Measurements from ENCODE around the gene CNIH1.
"Not testable (repeated sequence)": the region's sequence is repeated elsewhere in the genome, so short reads cannot be mapped to it uniquely, and the experiment has no call there.

The CNIH1 gene

GRCh38 chr14:54444681-54445080 is 3.5 kb upstream of the CNIH1 start:
- Histone ChIP-seq H4K8ac (ENCODE audit: low read depth, low read length) (no peak overlapping the region), H3K27ac (ENCODE audit: low read depth, low read length) (no peak overlapping the region), H2BK120ac (ENCODE audit: low read depth, low read length) (no peak overlapping the region), H3K23ac (ENCODE audit: low read length) (no peak overlapping the region), H2BK15ac (replicated peaks; ENCODE audit: low read depth) (no peak overlapping the region), H4K5ac (ENCODE audit: low read length) (no peak overlapping the region), H3K4ac (ENCODE audit: low read depth, low read length) (no peak overlapping the region), H2AK5ac (ENCODE audit: low read length) (no peak overlapping the region), H3K4me2 (ENCODE audit: low read length) (no peak overlapping the region), H3K18ac (ENCODE audit: low read length) (no peak overlapping the region), H3K9ac (ENCODE audit: low read length) (no peak overlapping the region), H3K4me1 (ENCODE audit: control insufficient read depth, low read depth, low read length) (no peaks in the 10 kb centered on the region), H3K56ac (ENCODE audit: low read length) (no peak overlapping the region), H3K4me3 (ENCODE audit: low read length) (no peak overlapping the region), H3K36me3 (ENCODE audit: control insufficient read depth, insufficient read depth, low read length) (no peaks in the 10 kb centered on the region), H3K27me3 (ENCODE audit: insufficient read depth, low read length, poor library complexity) (no peaks in the 10 kb centered on the region), H3K79me1 (ENCODE audit: low read length) (peaks cover 1% of the 10 kb centered on the region), H2BK5ac (ENCODE audit: low read length) (no peak overlapping the region), H3K79me2 (ENCODE audit: control insufficient read depth, insufficient read depth, low read length) (peaks cover 11% of the 10 kb centered on the region)
- no peak for DNase-seq
- no CpG with 5 or more reads among the region's 7 CpGs for WGBS (ENCODE audit: extremely low coverage, insufficient coverage, low lambda C conversion rate)

- DNase-seq = no peak
- no peak overlapping the region for H3K18ac ChIP-seq (ENCODE audit: low read length)
Observed at GRCh38 chr14:54443981-54444380, 2.8 kb upstream of the CNIH1 start.

DNA sequence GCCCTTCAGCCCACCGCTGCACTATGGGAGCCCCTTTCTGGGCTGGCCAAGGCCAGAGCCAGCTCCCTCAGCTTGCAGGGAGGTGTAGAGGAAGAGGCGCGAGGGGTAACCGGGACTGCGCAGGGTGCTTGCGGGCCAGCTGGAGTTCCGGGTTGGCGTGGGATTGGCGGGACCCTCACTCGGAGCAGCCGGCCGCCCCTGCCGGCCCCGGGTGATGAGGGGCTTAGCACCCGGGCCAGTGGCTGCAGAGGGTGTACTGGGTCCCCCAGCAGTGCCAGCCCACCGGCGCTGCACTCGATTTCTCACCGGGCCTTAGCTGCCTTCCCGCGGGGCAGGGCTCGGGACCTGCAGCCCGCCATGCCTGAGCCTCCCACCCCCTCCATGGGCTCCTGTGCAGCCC is 1.8 kb upstream of the CNIH1 start:
- not testable (repeated sequence) for DNase-seq; H3K36me3 ChIP-seq (ENCODE audit: control insufficient read depth, insufficient read depth, low read length); H3K4me1 ChIP-seq (ENCODE audit: control insufficient read depth, low read depth, low read length); H3K23ac ChIP-seq (ENCODE audit: low read length); H3K27me3 ChIP-seq (ENCODE audit: insufficient read depth, low read length, poor library complexity); H3K9ac ChIP-seq (ENCODE audit: low read length); H3K27ac ChIP-seq (ENCODE audit: low read depth, low read length); H3K4me3 ChIP-seq (ENCODE audit: low read length); H4K5ac ChIP-seq (ENCODE audit: low read length); H3K79me1 ChIP-seq (ENCODE audit: low read length); H2BK5ac ChIP-seq (ENCODE audit: low read length); H2BK15ac ChIP-seq (replicated peaks; ENCODE audit: low read depth); H2AK5ac ChIP-seq (ENCODE audit: low read length); H3K56ac ChIP-seq (ENCODE audit: low read length); H3K18ac ChIP-seq (ENCODE audit: low read length); H4K8ac ChIP-seq (ENCODE audit: low read depth, low read length); H2BK120ac ChIP-seq (ENCODE audit: low read depth, low read length); H3K4ac ChIP-seq (ENCODE audit: low read depth, low read length); H3K4me2 ChIP-seq (ENCODE audit: low read length)
- peaks cover 24% of the 10 kb centered on the region for H3K79me2 ChIP-seq (ENCODE audit: control insufficient read depth, insufficient read depth, low read length)
- WGBS (ENCODE audit: extremely low coverage, insufficient coverage, low lambda C conversion rate) = no CpG with 5 or more reads among the region's 23 CpGs

More at GRCh38 chr14:54443981-54444380, 2.8 kb upstream of the CNIH1 start:
- Histone ChIP-seq H3K4me2 (ENCODE audit: low read length) (no peak overlapping the region), H3K27me3 (ENCODE audit: insufficient read depth, low read length, poor library complexity) (no peaks in the 10 kb centered on the region), H4K5ac (ENCODE audit: low read length) (no peak overlapping the region), H3K23ac (ENCODE audit: low read length) (no peak overlapping the region), H2BK120ac (ENCODE audit: low read depth, low read length) (no peak overlapping the region), H3K27ac (ENCODE audit: low read depth, low read length) (no peak overlapping the region), H3K36me3 (ENCODE audit: control insufficient read depth, insufficient read depth, low read length) (no peaks in the 10 kb centered on the region), H3K9ac (ENCODE audit: low read length) (no peak overlapping the region), H3K79me1 (ENCODE audit: low read length) (peaks cover 1% of the 10 kb centered on the region), H2BK15ac (replicated peaks; ENCODE audit: low read depth) (no peak overlapping the region), H3K4ac (ENCODE audit: low read depth, low read length) (no peak overlapping the region), H2AK5ac (ENCODE audit: low read length) (no peak overlapping the region), H3K4me3 (ENCODE audit: low read length) (no peak overlapping the region), H2BK5ac (ENCODE audit: low read length) (no peak overlapping the region), H4K8ac (ENCODE audit: low read depth, low read length) (no peak overlapping the region), H3K4me1 (ENCODE audit: control insufficient read depth, low read depth, low read length) (no peaks in the 10 kb centered on the region), H3K79me2 (ENCODE audit: control insufficient read depth, insufficient read depth, low read length) (peaks cover 16% of the 10 kb centered on the region), H3K56ac (ENCODE audit: low read length) (no peak overlapping the region)
- WGBS (ENCODE audit: extremely low coverage, insufficient coverage, low lambda C conversion rate) = no CpG with 5 or more reads among the region's 18 CpGs

DNA sequence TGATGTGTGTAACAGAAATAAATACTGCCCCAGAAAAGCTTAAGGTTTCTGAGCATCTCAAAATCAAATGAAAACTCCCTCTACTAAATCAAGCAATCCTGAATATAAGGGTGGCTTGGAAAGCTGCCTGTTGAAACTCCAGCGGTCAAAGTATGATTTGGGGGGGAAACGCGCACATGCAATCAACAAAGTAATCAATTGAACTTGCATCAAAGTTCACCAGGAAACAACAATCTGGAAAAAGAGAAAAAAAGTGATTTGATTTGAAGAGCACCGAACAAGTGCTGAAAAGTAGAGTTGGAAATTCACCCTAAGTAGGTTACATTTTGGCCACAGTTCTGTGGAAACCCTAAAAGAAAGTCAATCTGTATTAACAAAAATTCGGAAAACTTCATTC is 700 bp downstream of the CNIH1 start:
- peaks cover 38% of the 10 kb centered on the region for H3K79me2 ChIP-seq (ENCODE audit: control insufficient read depth, insufficient read depth, low read length)
- H2BK15ac ChIP-seq (replicated peaks; ENCODE audit: low read depth) = no peak overlapping the region
- H3K4me2 ChIP-seq (ENCODE audit: low read length) = peak overlapping the region; percentile 77
- peaks cover 1% of the 10 kb centered on the region for H3K79me1 ChIP-seq (ENCODE audit: low read length)
- WGBS (ENCODE audit: extremely low coverage, insufficient coverage, low lambda C conversion rate) = no CpG with 5 or more reads among the region's 5 CpGs
- peak overlapping the region; percentile 99 for H3K56ac ChIP-seq (ENCODE audit: low read length)
- peaks cover 5% of the 10 kb centered on the region for H3K4me1 ChIP-seq (ENCODE audit: control insufficient read depth, low read depth, low read length)
- H3K23ac ChIP-seq (ENCODE audit: low read length) = no peak overlapping the region
- no peak overlapping the region for H2AK5ac ChIP-seq (ENCODE audit: low read length)
- H3K27ac ChIP-seq (ENCODE audit: low read depth, low read length) = peak overlapping the region; percentile 100
- H3K4me3 ChIP-seq (ENCODE audit: low read length) = peak overlapping the region; percentile 69
- H3K36me3 ChIP-seq (ENCODE audit: control insufficient read depth, insufficient read depth, low read length) = no peaks in the 10 kb centered on the region
- H2BK120ac ChIP-seq (ENCODE audit: low read depth, low read length) = no peak overlapping the region
- no peaks in the 10 kb centered on the region for H3K27me3 ChIP-seq (ENCODE audit: insufficient read depth, low read length, poor library complexity)
- no peak overlapping the region for H4K8ac ChIP-seq (ENCODE audit: low read depth, low read length)
- H3K18ac ChIP-seq (ENCODE audit: low read length) = peak overlapping the region; percentile 95
- H3K4ac ChIP-seq (ENCODE audit: low read depth, low read length) = no peak overlapping the region
- H3K9ac ChIP-seq (ENCODE audit: low read length) = peak overlapping the region; percentile 94
- no peak overlapping the region for H4K5ac ChIP-seq (ENCODE audit: low read length)
- no peak overlapping the region for H2BK5ac ChIP-seq (ENCODE audit: low read length)
- DNase-seq = no peak

GRCh38 chr14:54440037-54440436 is 1.1 kb downstream of the CNIH1 start:
- H3K79me1 ChIP-seq (ENCODE audit: low read length) = peaks cover 1% of the 10 kb centered on the region
- WGBS (ENCODE audit: extremely low coverage, insufficient coverage, low lambda C conversion rate) = no CpG with 5 or more reads among the region's 7 CpGs

GRCh38 chr14:54438703-54439102 is 2.5 kb downstream of the CNIH1 start:
- Histone ChIP-seq H3K4ac (ENCODE audit: low read depth, low read length) (no peak overlapping the region), H3K27ac (ENCODE audit: low read depth, low read length) (no peak overlapping the region), H2BK120ac (ENCODE audit: low read depth, low read length) (no peak overlapping the region), H3K27me3 (ENCODE audit: insufficient read depth, low read length, poor library complexity) (no peaks in the 10 kb centered on the region), H3K4me2 (ENCODE audit: low read length) (no peak overlapping the region), H3K9ac (ENCODE audit: low read length) (no peak overlapping the region), H3K23ac (ENCODE audit: low read length) (no peak overlapping the region), H3K4me3 (ENCODE audit: low read length) (no peak overlapping the region), H3K79me2 (ENCODE audit: control insufficient read depth, insufficient read depth, low read length) (peaks cover 50% of the 10 kb centered on the region), H3K79me1 (ENCODE audit: low read length) (peaks cover 3% of the 10 kb centered on the region), H2BK5ac (ENCODE audit: low read length) (no peak overlapping the region), H4K5ac (ENCODE audit: low read length) (no peak overlapping the region), H3K36me3 (ENCODE audit: control insufficient read depth, insufficient read depth, low read length) (no peaks in the 10 kb centered on the region), H2AK5ac (ENCODE audit: low read length) (no peak overlapping the region), H3K56ac (ENCODE audit: low read length) (no peak overlapping the region), H3K4me1 (ENCODE audit: control insufficient read depth, low read depth, low read length) (peaks cover 7% of the 10 kb centered on the region), H2BK15ac (replicated peaks; ENCODE audit: low read depth) (no peak overlapping the region), H4K8ac (ENCODE audit: low read depth, low read length) (no peak overlapping the region), H3K18ac (ENCODE audit: low read length) (no peak overlapping the region)
- no CpG with 5 or more reads among the region's 4 CpGs for WGBS (ENCODE audit: extremely low coverage, insufficient coverage, low lambda C conversion rate)
- peak; percentile 64 for DNase-seq

More at GRCh38 chr14:54440037-54440436, 1.1 kb downstream of the CNIH1 start:
- Histone ChIP-seq H3K4ac (ENCODE audit: low read depth, low read length) (no peak overlapping the region), H4K8ac (ENCODE audit: low read depth, low read length) (no peak overlapping the region), H2AK5ac (ENCODE audit: low read length) (no peak overlapping the region), H2BK5ac (ENCODE audit: low read length) (no peak overlapping the region), H3K9ac (ENCODE audit: low read length) (peak overlapping the region; percentile 94), H3K27me3 (ENCODE audit: insufficient read depth, low read length, poor library complexity) (no peaks in the 10 kb centered on the region), H3K4me2 (ENCODE audit: low read length) (peak overlapping the region; percentile 77), H3K4me3 (ENCODE audit: low read length) (peak overlapping the region; percentile 69), H3K23ac (ENCODE audit: low read length) (no peak overlapping the region), H4K5ac (ENCODE audit: low read length) (no peak overlapping the region), H2BK15ac (replicated peaks; ENCODE audit: low read depth) (no peak overlapping the region), H3K56ac (ENCODE audit: low read length) (peak overlapping the region; percentile 99), H3K18ac (ENCODE audit: low read length) (no peak overlapping the region), H2BK120ac (ENCODE audit: low read depth, low read length) (no peak overlapping the region), H3K36me3 (ENCODE audit: control insufficient read depth, insufficient read depth, low read length) (no peaks in the 10 kb centered on the region), H3K4me1 (ENCODE audit: control insufficient read depth, low read depth, low read length) (peaks cover 5% of the 10 kb centered on the region), H3K79me2 (ENCODE audit: control insufficient read depth, insufficient read depth, low read length) (peaks cover 42% of the 10 kb centered on the region), H3K27ac (ENCODE audit: low read depth, low read length) (no peak overlapping the region)
- peak; percentile 19 for DNase-seq

Data from mesendoderm (in vitro differentiated cells).